Sigmoid colon (tissue), 7 donors: Measurements from ENCODE around the gene PEX16. TPM values are rescaled to one million over a fixed set of nuclear protein-coding genes. Genes with fewer than 3 reads are reported as not detected.

Experiments used
- DNase-seq: peaks from one replicate; pipeline ENCODE4 v3.0.0-alpha.2; 2019
- H3K27ac ChIP-seq, 4 donors: fragments of 200-600 bp; sonication (generic); one replicate each; pipeline ENCODE4 v1.5.1; 2016 to 2019; ENCODE audit warnings: mild to moderate bottlenecking in 1 of 4
- H3K27me3 ChIP-seq, 3 donors: fragments of 200-600 bp; sonication (generic); one replicate each; pipeline ENCODE4 v1.5.1; 2019; ENCODE audit warnings: mild to moderate bottlenecking in 1 of 3
- H3K36me3 ChIP-seq, 4 donors: fragments of 200-600 bp; sonication (generic); one replicate each; pipeline ENCODE4 v1.5.1; 2016 to 2019
- H3K4me1 ChIP-seq, 4 donors: fragments of 200-600 bp; sonication (generic); one replicate each; pipeline ENCODE4 v1.5.1; 2017 to 2019
- H3K4me3 ChIP-seq, 4 donors: fragments of 200-600 bp; sonication (generic); one replicate each; pipeline ENCODE4 v1.5.1; 2017 to 2019; ENCODE audit warnings: mild to moderate bottlenecking in 2 of 4, moderate library complexity in 1 of 4
- H3K9me3 ChIP-seq, 4 donors: fragments of 200-600 bp in 3 of 4; sonication (generic) in 3 of 4; one replicate each; pipeline versions ENCODE4 v1.5.1 to v1.6.1; 2013 to 2019
- CTCF ChIP-seq, 4 experiments: fragments of 450-650 bp in 3 of 4; fragments of 200-600 bp in 1 of 4; IDR thresholded peaks; one replicate each; pipeline ENCODE4 v1.5.1; 2016 to 2019; ENCODE audit warnings: antibody characterized with exemption in 4 of 4, mild to moderate bottlenecking in 3 of 4, moderate library complexity in 2 of 4
- EP300 ChIP-seq, 4 donors: sonication (generic); formaldehyde crosslinking; IDR thresholded peaks; one replicate each; pipeline ENCODE4 v1.6.1; 2017; ENCODE audit warnings: antibody characterized with exemption in 4 of 4
- POLR2A ChIP-seq, 2 donors: fragments of 450-650 bp; IDR thresholded peaks; one replicate each; pipeline ENCODE4 v1.6.1; 2016; ENCODE audit warnings: antibody characterized with exemption in 2 of 2, mild to moderate bottlenecking in 2 of 2, moderate library complexity in 2 of 2
- POLR2AphosphoS5 ChIP-seq, 4 donors: sonication (generic); formaldehyde crosslinking; IDR thresholded peaks; one replicate each; pipeline ENCODE4 v1.6.1; 2017; ENCODE audit warnings: antibody characterized with exemption in 4 of 4
- WGBS, 2 donors: extraction: QIAGEN DNeasy Blood & Tissue Kit; methylation state at CpG; one replicate each; pipeline ENCODE4 v1.1.7; 2013; 5-methylcytosine and 5-hydroxymethylcytosine counted together
- intact Hi-C: fragments of 100-400 bp; cut with DNase I; formaldehyde crosslinking; loops from one replicate; pipeline ENCODE4 v1.15.1; 2023
- polyA plus RNA-seq, 3 donors: library from polyadenylated mRNA; stranded (reverse); fragments of 200-250 nt; gene quantifications; one replicate each; pipeline ENCODE4 v1.2.3, GENCODE V29; 2013
- total RNA-seq, 4 donors: library from RNA; depleted of rRNA; stranded (reverse); fragments of >200 nt; gene quantifications; one replicate each; pipeline ENCODE4 v1.1.0, GENCODE V29; 2016
- donor health status: healthy with polysubstance abuse.
- donor health status: Bipolar disorder and iron deficiency.
- donor health status: healthy.

The PEX16 gene
- total and polyA plus RNA-seq, 7 donors = 13.8 to 46.3 (median 28.2) TPM

DNA sequence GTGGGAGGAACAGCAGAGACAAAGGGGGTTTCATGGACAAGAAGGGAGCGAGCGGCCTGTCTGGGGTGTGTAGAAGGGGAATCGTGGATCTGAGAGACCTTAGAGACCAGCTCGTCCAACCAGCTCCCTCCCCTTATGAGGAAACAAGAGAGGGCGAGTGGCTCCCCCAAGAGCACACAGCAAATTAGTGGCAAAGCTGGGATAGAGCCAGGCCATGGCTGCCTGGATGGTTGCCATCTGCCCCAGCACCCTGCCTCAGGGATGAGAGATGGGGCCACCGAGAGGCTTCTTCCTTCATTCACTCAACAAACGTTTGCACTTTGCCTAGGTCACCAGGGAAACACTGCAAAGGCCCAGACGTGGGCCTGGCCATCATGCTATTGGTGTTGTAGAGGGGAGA is 28.1 kb downstream of the PEX16 start:
- H3K36me3 ChIP-seq = no peaks in the 10 kb centered on the region
- peaks cover 0 to 6% (median 3%) of the 10 kb centered on the region in 3 donors for H3K27me3 ChIP-seq
- no peak for DNase-seq
- TF ChIP-seq CTCF (IDR thresholded peaks at IDR 0.05) (no peak), POLR2AphosphoS5 (IDR thresholded peaks at IDR 0.05) (no peak), EP300 (IDR thresholded peaks at IDR 0.05) (no peak), POLR2A (IDR thresholded peaks at IDR 0.05) (no peak)
- H3K27ac ChIP-seq = no peak overlapping the region
- H3K4me3 ChIP-seq = no peak overlapping the region
- H3K9me3 ChIP-seq = no peaks in the 10 kb centered on the region
- intact Hi-C loops = no loop called here
- 87 to 88% methylated on average over 8 of the region's 8 CpGs for WGBS, 2 donors
- H3K4me1 ChIP-seq = peaks cover 0 to 8% (median 6%) of the 10 kb centered on the region in 4 donors

GRCh38 chr11:45887587-45887986 is 30.1 kb downstream of the PEX16 start:
- Histone ChIP-seq H3K27ac (no peak overlapping the region), H3K36me3 (peaks cover 0 to 3% (median 0%) of the 10 kb centered on the region in 4 donors), H3K4me1 (peaks cover 0 to 8% (median 6%) of the 10 kb centered on the region in 4 donors), H3K4me3 (no peak overlapping the region), H3K9me3 (no peaks in the 10 kb centered on the region), H3K27me3 (peaks cover 0 to 6% (median 3%) of the 10 kb centered on the region in 3 donors)
- intact Hi-C loops = no loop called here
- 93 to 97% methylated on average over 10 of the region's 10 CpGs for WGBS, 2 donors
- no peak for TF ChIP-seq EP300 (IDR thresholded peaks at IDR 0.05)
- DNase-seq = no peak

- 91 to 94% methylated on average over 4 of the region's 4 CpGs for WGBS, 2 donors
- Histone ChIP-seq H3K4me3 (no peak overlapping the region), H3K9me3 (no peaks in the 10 kb centered on the region), H3K27ac (no peak overlapping the region), H3K36me3 (peaks cover 0 to 6% (median 1%) of the 10 kb centered on the region in 4 donors), H3K4me1 (peaks cover 0 to 9% (median 6%) of the 10 kb centered on the region in 4 donors), H3K27me3 (peaks cover 0 to 6% (median 3%) of the 10 kb centered on the region in 3 donors)
- no peak for DNase-seq
- TF ChIP-seq EP300 (IDR thresholded peaks at IDR 0.05) (no peak), POLR2AphosphoS5 (IDR thresholded peaks at IDR 0.05) (no peak), POLR2A (IDR thresholded peaks at IDR 0.05) (no peak), CTCF (IDR thresholded peaks at IDR 0.05) (no peak)
- intact Hi-C loops = no loop called here
Observed at GRCh38 chr11:45886816-45887520, 30.7 kb downstream of the PEX16 start.

DNA sequence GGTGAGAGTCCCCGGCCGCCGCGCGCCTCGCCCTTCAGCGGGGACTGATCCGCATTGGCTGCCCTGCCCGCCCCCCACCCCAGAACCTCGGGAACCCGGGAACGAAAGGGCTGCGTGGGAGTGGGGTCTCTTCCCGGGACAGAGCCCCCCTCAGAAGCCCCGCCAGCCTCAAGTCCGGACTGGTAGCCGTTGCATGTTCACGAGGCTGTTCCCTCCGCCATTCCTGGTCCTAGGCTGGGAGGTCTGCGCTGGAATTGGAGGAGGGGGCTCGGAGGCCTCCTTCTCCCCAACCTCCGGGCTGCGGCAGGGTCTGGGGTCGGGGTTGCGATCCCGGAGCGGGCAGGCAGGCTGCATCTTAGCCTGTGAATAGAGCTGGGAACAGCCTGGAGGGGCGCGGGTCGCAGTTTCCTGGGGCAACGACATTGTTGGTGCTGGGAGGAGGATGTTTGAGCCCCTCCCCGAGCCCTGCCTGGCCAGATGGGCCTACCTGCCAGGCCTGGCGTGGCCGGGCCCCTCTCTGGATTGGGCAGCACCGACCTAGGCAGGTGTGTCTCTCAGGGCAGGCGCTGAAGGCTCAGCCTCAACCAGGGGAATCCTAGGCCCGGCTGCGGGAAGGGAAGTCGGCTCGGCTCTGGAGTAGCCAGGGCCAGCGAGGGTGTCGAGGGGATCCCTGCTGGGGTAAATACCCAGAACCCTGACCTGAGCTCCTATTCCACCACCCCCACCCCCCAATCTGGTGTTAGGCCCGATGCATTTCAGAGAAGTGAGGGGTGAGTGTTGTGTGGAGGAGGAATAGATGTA is 31.6 kb downstream of the PEX16 start:
- Histone ChIP-seq H3K36me3 (peaks cover 0 to 11% (median 7%) of the 10 kb centered on the region in 4 donors), H3K27ac (no peak overlapping the region), H3K9me3 (no peaks in the 10 kb centered on the region), H3K4me1 (peaks cover 0 to 18% (median 15%) of the 10 kb centered on the region in 4 donors), H3K4me3 (peak overlapping the region; percentile 4 to 59 (median 51)), H3K27me3 (peaks cover 0 to 6% (median 3%) of the 10 kb centered on the region in 3 donors)
- intact Hi-C loops = no loop called here
- no peak for TF ChIP-seq POLR2A (IDR thresholded peaks at IDR 0.05)
- TF ChIP-seq EP300 (IDR thresholded peaks at IDR 0.05) = no peak
- no peak for TF ChIP-seq CTCF (IDR thresholded peaks at IDR 0.05)
- TF ChIP-seq POLR2AphosphoS5 (IDR thresholded peaks at IDR 0.05) = no peak
- DNase-seq = no peak
- WGBS, 2 donors = 16 to 21% methylated on average over 43 of the region's 43 CpGs
